ENCODE data around the gene BSCL2. TPM values are rescaled to one million over a fixed set of nuclear protein-coding genes. Genes with fewer than 3 reads are reported as not detected.

BSCL2 gene
- 28.1 and 37.9 TPM in 2 replicates for total RNA-seq

GRCh38 chr11:62707277-62707861, at the start of gene BSCL2, which contains the start of gene GNG3:
Gene BSCL2 (minus strand): TSS chr11:62707424. CDS start chr11:62707195, 229 bp downstream.
Gene GNG3 (plus strand): TSS chr11:62707676. CDS start chr11:62708296, 620 bp downstream.

GRCh38 chr11:62753736-62754603, 46.7 kb upstream of the BSCL2 start, which contains the start of gene ZBTB3:
Gene ZBTB3 (minus strand): TSS chr11:62754160. CDS start chr11:62753664, 496 bp downstream.

GRCh38 chr11:62728171-62728988, 21.2 kb upstream of the BSCL2 start, which contains the start of gene TTC9C:
Gene TTC9C (plus strand): TSS chr11:62728486. CDS start chr11:62728849, 363 bp downstream.

GRCh38 chr11:62727165-62727871, 20.1 kb upstream of the BSCL2 start, which contains the start of gene HNRNPUL2:
Gene HNRNPUL2 (minus strand): TSS chr11:62727457. CDS start chr11:62727156, 301 bp downstream.

GRCh38 chr11:62689421-62690183, 17.6 kb downstream of the BSCL2 start, which contains the start of gene LRRN4CL:
Gene LRRN4CL (minus strand): TSS chr11:62689530. CDS start chr11:62688508, 1,022 bp downstream.

GRCh38 chr11:62678770-62679696, 28.2 kb downstream of the BSCL2 start, which contains the start of gene UBXN1:
Gene UBXN1 (minus strand): TSS chr11:62679073. CDS start chr11:62678923, 150 bp downstream.

GRCh38 chr11:62671608-62672389, 35.4 kb downstream of the BSCL2 start, which contains the start of the genes LBHD1 and UQCC3:
Gene LBHD1 (minus strand): TSS chr11:62672267. CDS start chr11:62670031, 2,236 bp downstream.
Gene UQCC3 (plus strand): TSS chr11:62671673. CDS start chr11:62671746, 73 bp downstream.

GRCh38 chr11:62665075-62665598, 42.1 kb downstream of the BSCL2 start, which contains the start of the genes C11orf98 and CSKMT:
Gene C11orf98 (minus strand): TSS chr11:62665210. CDS start chr11:62665169, 41 bp downstream.
Gene CSKMT (plus strand): TSS chr11:62665312. CDS start chr11:62665880, 568 bp downstream.

GRCh38 chr11:62645946-62646824, 61.0 kb downstream of the BSCL2 start, which contains the start of gene GANAB:
Gene GANAB (minus strand): TSS chr11:62646613. CDS start chr11:62646599, 14 bp downstream.

Other genes starting within 250 kb of the BSCL2 start
- gene AHNAK, start 160.6 kb downstream of the BSCL2 start, total RNA-seq: 391 and 413 TPM in 2 replicates
- 1,562 and 1,604 TPM in 2 replicates for gene EEF1G, start 133.5 kb downstream of the BSCL2 start, total RNA-seq
- gene TUT1, start 115.9 kb downstream of the BSCL2 start, total RNA-seq: 12.6 and 15.8 TPM in 2 replicates
- gene MTA2, start 105.6 kb downstream of the BSCL2 start, total RNA-seq: 155 and 164 TPM in 2 replicates
- 28.5 and 30.8 TPM in 2 replicates for gene EML3, start 94.6 kb downstream of the BSCL2 start, total RNA-seq
- gene ROM1, start 94.2 kb downstream of the BSCL2 start, total RNA-seq: 1.3 and 7.3 TPM in 2 replicates
- 26.6 and 34.2 TPM in 2 replicates for gene B3GAT3, start 85.4 kb downstream of the BSCL2 start, total RNA-seq
- 220 and 258 TPM in 2 replicates for gene GANAB, start 60.8 kb downstream of the BSCL2 start, total RNA-seq
- gene INTS5, start 54.1 kb downstream of the BSCL2 start, total RNA-seq: 28.9 and 31.1 TPM in 2 replicates
- gene C11orf98, start 42.2 kb downstream of the BSCL2 start, total RNA-seq: 72.4 TPM in 2 replicates
- 3.5 and 3.8 TPM in 2 replicates for gene CSKMT, start 42.1 kb downstream of the BSCL2 start, total RNA-seq
- gene UQCC3, start 35.8 kb downstream of the BSCL2 start, total RNA-seq: 11.8 and 15.9 TPM in 2 replicates
- gene LBHD1, start 35.2 kb downstream of the BSCL2 start, total RNA-seq: 2.2 and 2.8 TPM in 2 replicates
- gene UBXN1, start 28.4 kb downstream of the BSCL2 start, total RNA-seq: 110 and 132 TPM in 2 replicates
- gene LRRN4CL, start 17.9 kb downstream of the BSCL2 start, total RNA-seq: 0.05 TPM in 1 of 2 replicates, not detected in the other
- gene GNG3, start 252 bp upstream of the BSCL2 start, total RNA-seq: not detected in 2 replicates
- 8.7 and 10.3 TPM in 2 replicates for gene HNRNPUL2, start 20.0 kb upstream of the BSCL2 start, total RNA-seq
- 28.2 and 32.2 TPM in 2 replicates for gene TTC9C, start 21.1 kb upstream of the BSCL2 start, total RNA-seq
- 8.0 and 14.2 TPM in 2 replicates for gene ZBTB3, start 46.7 kb upstream of the BSCL2 start, total RNA-seq
- 78.9 and 90.7 TPM in 2 replicates for gene POLR2G, start 54.2 kb upstream of the BSCL2 start, total RNA-seq
- 23.3 and 24.0 TPM in 2 replicates for gene TAF6L, start 64.0 kb upstream of the BSCL2 start, total RNA-seq
- gene TMEM179B, start 80.0 kb upstream of the BSCL2 start, total RNA-seq: 63.6 and 66.8 TPM in 2 replicates
- 25.3 and 27.1 TPM in 2 replicates for gene TMEM223, start 84.6 kb upstream of the BSCL2 start, total RNA-seq
- 36.0 and 45.9 TPM in 2 replicates for gene NXF1, start 98.0 kb upstream of the BSCL2 start, total RNA-seq
- gene STX5, start 124.6 kb upstream of the BSCL2 start, total RNA-seq: 26.4 and 28.9 TPM in 2 replicates
- not detected in 2 replicates for gene TEX54, start 125.4 kb upstream of the BSCL2 start, total RNA-seq
- 58.9 and 62.4 TPM in 2 replicates for gene WDR74, start 132.2 kb upstream of the BSCL2 start, total RNA-seq
- 156 and 171 TPM in 2 replicates for gene SLC3A2, start 173.5 kb upstream of the BSCL2 start, total RNA-seq
- gene CHRM1, start 213.9 kb upstream of the BSCL2 start, total RNA-seq: 0.07 TPM in 1 of 2 replicates, not detected in the other

Measured in mammary microvascular endothelial cell (primary cell).